Measurements from ENCODE around the gene CPTP. TPM values are rescaled to one million over a fixed set of nuclear protein-coding genes. Genes with fewer than 3 reads are reported as not detected.

The CPTP gene
- total and polyA plus RNA-seq, 2 of the 13 experiments (the other 11 are each of a cell fraction or from before 2014, with no cell fraction given): 5.5 to 9.3 TPM

DNA sequence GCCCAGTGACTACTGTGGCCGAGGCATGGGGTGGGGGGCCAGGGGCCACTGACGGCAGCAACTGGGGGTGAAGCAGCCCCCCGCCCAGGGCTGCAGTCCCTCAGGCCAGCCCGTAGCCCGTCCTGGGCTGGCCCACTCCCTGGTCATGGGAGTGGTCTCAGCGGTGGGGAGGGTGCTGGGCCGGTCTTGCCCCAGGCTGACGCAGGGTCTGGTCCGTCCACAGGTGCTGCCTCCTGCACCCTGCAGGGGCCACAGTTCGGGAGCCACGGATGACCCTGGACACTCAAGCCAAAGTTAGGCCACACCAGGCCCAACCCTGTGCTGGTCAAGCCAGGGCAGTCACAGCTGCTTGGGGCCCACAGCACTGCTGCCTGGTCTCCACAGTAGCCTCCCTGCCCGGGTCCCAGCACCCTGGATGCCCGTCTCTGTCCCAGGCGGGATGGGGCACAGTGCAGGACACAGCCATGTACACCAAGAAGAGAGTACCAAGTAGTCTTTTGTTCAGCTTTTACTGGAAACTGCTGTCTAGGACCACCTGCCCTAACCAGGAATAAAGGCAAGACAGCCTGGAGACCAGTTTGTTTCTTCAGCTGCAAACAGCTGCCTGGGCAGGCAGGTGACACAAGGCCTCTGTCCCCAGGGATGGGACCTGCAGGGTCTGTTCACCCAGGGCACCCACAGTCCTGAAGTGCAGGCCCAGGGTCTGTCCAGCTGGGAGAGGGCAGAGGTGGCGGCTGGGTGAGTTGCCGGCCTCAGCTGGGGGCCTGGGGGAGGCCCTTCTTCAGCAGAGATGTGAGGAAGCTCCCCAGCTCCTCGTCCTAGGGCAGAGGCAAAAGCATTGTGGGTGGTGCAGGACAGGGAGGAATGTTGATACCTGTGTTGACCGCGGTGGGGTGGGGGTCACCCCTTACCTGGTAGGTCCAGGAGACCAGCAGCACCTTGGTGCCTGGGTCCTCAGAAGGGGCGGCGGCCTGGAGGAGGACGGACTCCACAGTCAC is 13.2 kb upstream of the CPTP start:
- Histone ChIP-seq H3K4me1 (ENCODE audit: insufficient read depth, low read length) (peaks cover 24% of the 10 kb centered on the region), H3K79me2 (ENCODE audit: insufficient read depth, low read length) (peaks cover 7% of the 10 kb centered on the region), H2AFZ (ENCODE audit: low read length) (no peak overlapping the region), H3K27ac (ENCODE audit: extremely low read length, insufficient read depth, low read length) (no peak overlapping the region), H3K4me3 (replicated peaks in 1 of 3; ENCODE audit: insufficient read depth in 1 of 3, low read depth in 2 of 3, low read length in 3 of 3) (no peak overlapping the region), H4K20me1 (ENCODE audit: insufficient read depth, low read length) (no peaks in the 10 kb centered on the region; the same call in 1 of the 2 replicates), H3K4me2 (ENCODE audit: low read depth, low read length) (no peak overlapping the region), H3K27me3 (ENCODE audit: control insufficient read depth in 1 of 2, insufficient read depth in 2 of 2, low read length in 2 of 2) (no peaks in the 10 kb centered on the region), H3K9me3 (ENCODE audit: low read length) (no peaks in the 10 kb centered on the region), H3K9ac (ENCODE audit: insufficient read depth, low read depth, low read length) (no peak overlapping the region), H3K36me3 (replicated peaks in 1 of 2; ENCODE audit: control insufficient read depth in 1 of 2, insufficient read depth in 2 of 2, low read length in 2 of 2) (peaks cover 16 to 45% of the 10 kb centered on the region in 2 experiments; a peak in 4 of 5 replicates)
- CTCF ChIA-PET (ENCODE audit: low intra/inter-chr PET ratio, low total read pairs): no interaction called here
- FAIRE-seq: no peak
- POLR2A ChIA-PET: no interaction called here
- BruUV-seq (replicated peaks): no TSS peak
- in situ Hi-C loops (cut with HindIII; ENCODE audit: extremely low pct_ligation_motif_present, low pct_unique_long_range_greater_than_20kb): no loop called here
- intact Hi-C loops (cut with micrococcal nuclease; ENCODE audit: unreplicated experiment): no loop called here
- no peak for ATAC-seq
- DNase-seq (ENCODE audit: low spot score): no peak
- 93% methylated on average over 7 of the region's 22 CpGs for WGBS (ENCODE audit: low lambda C conversion rate)
- peak; percentile 74 for TF ChIP-seq RBFOX2 (IDR thresholded peaks at IDR 0.05; ENCODE audit: low read depth, low read length)
- no peak for TF ChIP-seq FOXP1 (IDR thresholded peaks at IDR 0.05)
- TF ChIP-seq FOXP1 (CRISPR knock-in tag; IDR thresholded peaks at IDR 0.05): no peak
- no peak for TF ChIP-seq ATF7-NPFF (CRISPR knock-in tag; IDR thresholded peaks at IDR 0.05; ENCODE audit: low read depth)
- TF ChIP-seq RXRA (CRISPR knock-in tag; IDR thresholded peaks at IDR 0.05): no peak
- TF ChIP-seq SIN3A (IDR thresholded peaks at IDR 0.05; ENCODE audit: borderline replicate concordance, low read depth, low read length): no peak
- no peak for TF ChIP-seq CBFB (CRISPR knock-in tag; IDR thresholded peaks at IDR 0.05)
- no peak for TF ChIP-seq TBL1XR1 (IDR thresholded peaks at IDR 0.05; ENCODE audit: borderline replicate concordance, low read length, partially characterized antibody)
- TF ChIP-seq TOE1 (CRISPR knock-in tag; IDR thresholded peaks at IDR 0.05): no peak
- TF ChIP-seq ZFP36 (IDR thresholded peaks at IDR 0.05; ENCODE audit: borderline replicate concordance, low read depth, low read length, partially characterized antibody): no peak
- peak; percentile 67 for TF ChIP-seq AGO2 (optimal IDR thresholded peaks at IDR 0.05; ENCODE audit: low read depth, low read length)
- TF ChIP-seq HNRNPLL (IDR thresholded peaks at IDR 0.05; ENCODE audit: low read depth, low read length, poor library complexity, severe bottlenecking): peak; percentile 5
- TF ChIP-seq NFYC (CRISPR knock-in tag; IDR thresholded peaks at IDR 0.05): no peak
- no peak for TF ChIP-seq ZNF572 (CRISPR knock-in tag; IDR thresholded peaks at IDR 0.05)
- no peak for TF ChIP-seq KLF15 (CRISPR knock-in tag; IDR thresholded peaks at IDR 0.05; ENCODE audit: borderline replicate concordance)
- no peak for TF ChIP-seq NFYB (CRISPR knock-in tag; IDR thresholded peaks at IDR 0.05)
- TF ChIP-seq ZSCAN31 (CRISPR knock-in tag; IDR thresholded peaks at IDR 0.05; ENCODE audit: low read depth): no peak
- no peak for TF ChIP-seq CHCHD3 (CRISPR knock-in tag; IDR thresholded peaks at IDR 0.05)
- TF ChIP-seq ZNF670 (CRISPR knock-in tag; IDR thresholded peaks at IDR 0.05; ENCODE audit: borderline replicate concordance): no peak
- TF ChIP-seq TAF15 (IDR thresholded peaks at IDR 0.05; ENCODE audit: low read depth, low read length, poor library complexity, severe bottlenecking): peak; percentile 25
- no peak for TF ChIP-seq XBP1 (CRISPR knock-in tag; IDR thresholded peaks at IDR 0.05)
- TF ChIP-seq MEIS1 (CRISPR knock-in tag; IDR thresholded peaks at IDR 0.05; ENCODE audit: borderline replicate concordance): no peak
- no peak for TF ChIP-seq SMARCC2 (IDR thresholded peaks at IDR 0.05)
- no peak for TF ChIP-seq ZNF30 (CRISPR knock-in tag; IDR thresholded peaks at IDR 0.05)
- no peak for TF ChIP-seq RFX5 (IDR thresholded peaks at IDR 0.05; ENCODE audit: low read depth, low read length)
- TF ChIP-seq ZNF776 (CRISPR knock-in tag; IDR thresholded peaks at IDR 0.05): no peak
- no peak for TF ChIP-seq SP140L (CRISPR knock-in tag; IDR thresholded peaks at IDR 0.05; ENCODE audit: borderline replicate concordance)
- TF ChIP-seq PITX1 (CRISPR knock-in tag; IDR thresholded peaks at IDR 0.05): no peak
- TF ChIP-seq ZNF296 (CRISPR knock-in tag; conservative IDR thresholded peaks at IDR 0.05): no peak
